ENCODE data around the gene CORO2B. TPM values are rescaled to one million over a fixed set of nuclear protein-coding genes. Genes with fewer than 3 reads are reported as not detected.

Gene CORO2B
- polyA plus RNA-seq, 1 of the 3 experiments (the other 2 are of a cell fraction) = 3.6 TPM

DNA sequence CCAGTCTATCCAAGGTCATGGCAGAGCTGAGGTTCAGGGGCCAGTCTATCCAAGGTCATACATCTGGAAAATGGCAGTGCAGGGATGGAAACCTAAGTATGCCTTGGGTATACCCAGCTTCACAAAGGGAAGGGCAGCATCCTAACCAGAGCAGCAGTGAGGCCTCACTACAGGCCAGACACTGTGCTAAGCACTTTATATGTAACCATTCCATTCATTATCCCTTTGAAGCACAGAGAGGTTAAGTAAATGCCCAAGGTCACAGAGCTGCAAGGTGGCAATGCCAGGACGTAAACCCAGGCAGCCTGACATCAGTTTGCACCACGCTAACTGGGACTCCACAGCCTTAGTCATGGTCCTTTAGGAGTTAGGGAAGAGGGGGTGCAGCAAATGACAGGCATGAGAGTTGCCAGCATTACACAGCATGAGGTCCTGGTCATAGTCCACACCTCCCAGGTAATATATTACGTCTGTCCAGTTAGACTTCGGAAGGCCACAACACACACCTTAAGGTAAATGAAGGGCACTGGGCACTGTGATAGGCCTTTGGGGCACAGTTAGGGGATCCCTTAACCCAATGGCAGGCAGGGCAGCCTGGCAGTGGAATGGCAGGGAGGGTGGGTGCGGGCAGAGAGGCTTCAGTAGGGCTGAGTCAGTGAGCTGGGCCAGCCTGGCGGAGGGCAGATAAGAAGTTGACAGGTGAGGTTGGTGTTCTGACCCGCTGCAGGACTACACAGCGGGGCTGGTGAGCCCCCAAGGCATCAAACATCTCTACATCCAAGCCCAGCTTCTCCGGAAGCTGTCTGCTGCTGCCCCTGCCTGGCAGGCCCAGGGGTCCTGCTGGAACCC lies 21.1 kb upstream of the CORO2B start:
- no peaks in the 10 kb centered on the region for H3K79me2 ChIP-seq (ENCODE audit: insufficient read depth)
- CTCF ChIA-PET = interaction anchor here (0.7 to 11.6 kb wide), 11 partner anchors 9 to 367 kb away, joined by 3 to 464 read pairs (median 4); no protein-coding TSS in a partner anchor
- no peak overlapping the region for H2AFZ ChIP-seq (ENCODE audit: low read depth)
- H3F3A ChIP-seq (replicated peaks; ENCODE audit: insufficient read depth) = peaks cover 4% of the 10 kb centered on the region
- 72% methylated on average over 5 of the region's 9 CpGs for WGBS (ENCODE audit: low lambda C conversion rate)
- no peak overlapping the region for H3K4me3 ChIP-seq (ENCODE audit: low read depth in 2 of 2, low read length in 1 of 2)
- no peak overlapping the region for H3K9ac ChIP-seq
- no peak overlapping the region for H3K27ac ChIP-seq (ENCODE audit: low read depth in 2 of 2, low read length in 1 of 2)
- no peaks in the 10 kb centered on the region for H3K9me2 ChIP-seq
- H3K9me3 ChIP-seq = no peaks in the 10 kb centered on the region
- no peak overlapping the region for H3K4me2 ChIP-seq
- H3K27me3 ChIP-seq (ENCODE audit: insufficient read depth) = no peaks in the 10 kb centered on the region
- TF ChIP-seq, protein P1, sequence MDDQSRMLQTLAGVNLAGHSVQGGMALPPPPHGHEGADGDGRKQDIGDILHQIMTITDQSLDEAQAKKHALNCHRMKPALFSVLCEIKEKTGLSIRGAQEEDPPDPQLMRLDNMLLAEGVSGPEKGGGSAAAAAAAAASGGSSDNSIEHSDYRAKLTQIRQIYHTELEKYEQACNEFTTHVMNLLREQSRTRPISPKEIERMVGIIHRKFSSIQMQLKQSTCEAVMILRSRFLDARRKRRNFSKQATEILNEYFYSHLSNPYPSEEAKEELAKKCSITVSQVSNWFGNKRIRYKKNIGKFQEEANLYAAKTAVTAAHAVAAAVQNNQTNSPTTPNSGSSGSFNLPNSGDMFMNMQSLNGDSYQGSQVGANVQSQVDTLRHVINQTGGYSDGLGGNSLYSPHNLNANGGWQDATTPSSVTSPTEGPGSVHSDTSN (IDR thresholded peaks at IDR 0.05) = no peak
- no peak for TF ChIP-seq TEAD4 (IDR thresholded peaks at IDR 0.05; ENCODE audit: borderline replicate concordance, insufficient read depth)
- TF ChIP-seq NFIC (IDR thresholded peaks at IDR 0.05; ENCODE audit: borderline replicate concordance) = no peak
- no peak for TF ChIP-seq YY1 (IDR thresholded peaks at IDR 0.05; ENCODE audit: low read depth)
- no peak for TF ChIP-seq FOXJ3 (CRISPR knock-in tag; IDR thresholded peaks at IDR 0.05)
- TF ChIP-seq USF2 (IDR thresholded peaks at IDR 0.05; ENCODE audit: borderline replicate concordance, low read depth, low read length) = no peak
- no peak for TF ChIP-seq RAD21 (IDR thresholded peaks at IDR 0.05; ENCODE audit: low read length)
- H4K20me1 ChIP-seq (ENCODE audit: insufficient read depth) = no peaks in the 10 kb centered on the region
- DNase-seq = no peak
- peaks cover 3 to 9% of the 10 kb centered on the region in 2 experiments; a peak in 3 of 4 replicates for H3K4me1 ChIP-seq (ENCODE audit: control insufficient read depth in 1 of 2, insufficient read depth in 2 of 2, low read depth in 1 of 2, low read length in 1 of 2)
- POLR2A ChIA-PET = no interaction called here
- H3K36me3 ChIP-seq (replicated peaks in 1 of 2; ENCODE audit: control insufficient read depth in 1 of 2, insufficient read depth in 2 of 2, low read length in 1 of 2) = no peaks in the 10 kb centered on the region

GRCh38 chr15:68558318-68559305 lies 20.2 kb upstream of the CORO2B start:
- H2AFZ ChIP-seq (ENCODE audit: low read depth) = peak overlapping the region; percentile 76; the same call in 1 of the 2 replicates
- POLR2A ChIA-PET = interaction anchor here (1.0 kb wide), 1 partner anchor 115 kb away, joined by 6 read pairs; no protein-coding TSS in a partner anchor
- WGBS (ENCODE audit: low lambda C conversion rate) = 88% methylated on average over 28 of the region's 30 CpGs
- no peaks in the 10 kb centered on the region for H3K79me2 ChIP-seq (ENCODE audit: insufficient read depth)
- CTCF ChIA-PET = interaction anchor here (0.6 to 14.0 kb wide), 50 partner anchors 8 to 366 kb away, joined by 3 to 464 read pairs (median 6); no protein-coding TSS in a partner anchor
- TF ChIP-seq EP300 (IDR thresholded peaks at IDR 0.05; ENCODE audit: borderline replicate concordance in 1 of 2, low read depth in 1 of 2, low read length in 1 of 2) = no peak
- H3K27me3 ChIP-seq (ENCODE audit: insufficient read depth) = no peaks in the 10 kb centered on the region
- H3K4me3 ChIP-seq (ENCODE audit: low read depth in 2 of 2, low read length in 1 of 2) = no peak overlapping the region
- H3K36me3 ChIP-seq (replicated peaks in 1 of 2; ENCODE audit: control insufficient read depth in 1 of 2, insufficient read depth in 2 of 2, low read length in 1 of 2) = no peaks in the 10 kb centered on the region
- H3K4me2 ChIP-seq = no peak overlapping the region
- H3F3A ChIP-seq (replicated peaks; ENCODE audit: insufficient read depth) = no peaks in the 10 kb centered on the region
- no peaks in the 10 kb centered on the region for H3K9me2 ChIP-seq
- peaks cover 0 to 7% of the 10 kb centered on the region in 2 experiments; a peak in 1 of 4 replicates for H3K4me1 ChIP-seq (ENCODE audit: control insufficient read depth in 1 of 2, insufficient read depth in 2 of 2, low read depth in 1 of 2, low read length in 1 of 2)
- H3K9me3 ChIP-seq = no peaks in the 10 kb centered on the region
- H3K27ac ChIP-seq (ENCODE audit: low read depth in 2 of 2, low read length in 1 of 2) = no peak overlapping the region
- H4K20me1 ChIP-seq (ENCODE audit: insufficient read depth) = no peaks in the 10 kb centered on the region
- DNase-seq = no peak
- H3K9ac ChIP-seq = no peak overlapping the region
